ENCODE measurements around the gene TNFAIP2. TPM values are rescaled to one million over a fixed set of nuclear protein-coding genes. Genes with fewer than 3 reads are reported as not detected.
A peak's percentile ranks its signal among the peaks of the same experiment; 100 is the strongest.

The TNFAIP2 gene
- total and polyA plus RNA-seq, 12 donors, result 5.2 to 615 (median 115) TPM

DNA sequence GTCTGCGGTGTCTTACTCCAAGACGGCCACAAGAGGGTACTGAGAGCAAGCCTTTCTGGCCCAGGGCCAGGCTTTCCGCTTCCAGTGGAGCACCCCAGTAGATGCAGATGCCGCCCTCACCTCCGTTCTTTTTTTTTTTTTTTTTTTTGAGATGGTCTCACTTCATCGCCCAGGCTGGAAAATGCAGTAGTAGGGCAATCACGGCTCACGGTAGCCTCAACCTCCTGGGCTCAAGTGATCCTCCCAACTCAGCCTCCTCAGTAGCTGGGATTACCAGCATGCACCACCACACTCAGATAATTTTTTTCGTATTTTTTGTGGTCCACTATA, 44.9 kb upstream of the TNFAIP2 start:
- no peaks in the 10 kb centered on the region for H3K9me3 ChIP-seq (replicated peaks in 1 of 3)
- no peaks in the 10 kb centered on the region for H3K36me3 ChIP-seq (replicated peaks in 1 of 2)
- no peak overlapping the region for H3K27ac ChIP-seq
- peak; percentile 77 to 92 (median 87) for DNase-seq
- intact Hi-C loops (cut with DNase I), result loop anchor here in 1 of 2 donors (5.0 kb wide), 1 partner anchor 214 kb away; no protein-coding TSS in a partner anchor
- H3K4me3 ChIP-seq, result no peak overlapping the region
- peaks cover 5 to 8% of the 10 kb centered on the region in 2 donors for H3K4me1 ChIP-seq (replicated peaks in 1 of 2)
- no peaks in the 10 kb centered on the region for H3K27me3 ChIP-seq
- TF ChIP-seq, protein P1, sequence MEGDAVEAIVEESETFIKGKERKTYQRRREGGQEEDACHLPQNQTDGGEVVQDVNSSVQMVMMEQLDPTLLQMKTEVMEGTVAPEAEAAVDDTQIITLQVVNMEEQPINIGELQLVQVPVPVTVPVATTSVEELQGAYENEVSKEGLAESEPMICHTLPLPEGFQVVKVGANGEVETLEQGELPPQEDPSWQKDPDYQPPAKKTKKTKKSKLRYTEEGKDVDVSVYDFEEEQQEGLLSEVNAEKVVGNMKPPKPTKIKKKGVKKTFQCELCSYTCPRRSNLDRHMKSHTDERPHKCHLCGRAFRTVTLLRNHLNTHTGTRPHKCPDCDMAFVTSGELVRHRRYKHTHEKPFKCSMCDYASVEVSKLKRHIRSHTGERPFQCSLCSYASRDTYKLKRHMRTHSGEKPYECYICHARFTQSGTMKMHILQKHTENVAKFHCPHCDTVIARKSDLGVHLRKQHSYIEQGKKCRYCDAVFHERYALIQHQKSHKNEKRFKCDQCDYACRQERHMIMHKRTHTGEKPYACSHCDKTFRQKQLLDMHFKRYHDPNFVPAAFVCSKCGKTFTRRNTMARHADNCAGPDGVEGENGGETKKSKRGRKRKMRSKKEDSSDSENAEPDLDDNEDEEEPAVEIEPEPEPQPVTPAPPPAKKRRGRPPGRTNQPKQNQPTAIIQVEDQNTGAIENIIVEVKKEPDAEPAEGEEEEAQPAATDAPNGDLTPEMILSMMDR (IDR thresholded peaks at IDR 0.05), result peak; percentile 71 to 88 (median 80)
- TF ChIP-seq POLR2A (IDR thresholded peaks at IDR 0.05), result no peak
- 7 to 12% (median 11%) methylated on average over 9 of the region's 9 CpGs for WGBS, 4 donors

DNA sequence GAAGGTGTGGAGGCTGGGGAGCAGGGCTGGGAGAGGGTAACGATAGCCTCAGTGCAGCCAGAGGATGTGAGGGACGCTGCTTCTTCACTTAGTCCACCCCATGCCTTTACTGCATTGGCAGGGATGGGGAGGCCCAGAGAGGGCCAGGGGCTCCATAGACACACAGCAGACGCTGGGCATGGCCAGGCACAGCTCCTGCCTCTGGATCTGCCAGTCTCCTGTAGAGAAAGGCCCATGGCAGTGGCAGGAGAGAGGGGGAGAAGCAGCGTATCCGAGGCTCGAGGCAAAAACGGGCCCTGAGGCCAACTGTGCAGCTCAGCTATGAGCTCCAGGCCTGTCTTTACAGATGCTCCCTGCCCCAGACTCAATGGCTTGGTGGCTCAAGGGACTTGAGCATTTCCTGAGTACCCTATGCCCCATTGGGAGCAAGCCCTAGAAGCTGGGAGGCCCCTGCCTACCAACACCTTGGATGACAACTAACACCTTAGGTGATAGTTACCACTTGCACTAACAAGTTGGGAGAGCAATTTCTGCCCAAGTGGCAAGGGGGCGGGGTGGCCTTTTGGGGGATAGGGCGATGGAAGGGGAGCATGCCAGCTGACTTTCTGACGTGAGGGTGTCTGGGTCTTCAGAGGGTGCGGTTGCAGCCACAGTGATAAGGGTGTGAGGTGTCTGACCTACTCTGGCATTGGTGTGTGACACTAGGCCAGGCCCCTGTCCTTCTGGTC, 44.2 kb upstream of the TNFAIP2 start:
- H3K4me1 ChIP-seq (replicated peaks in 1 of 2), result peaks cover 5 to 8% of the 10 kb centered on the region in 2 donors
- no peak for DNase-seq
- H3K27me3 ChIP-seq, result peaks cover 2% of the 10 kb centered on the region
- TF ChIP-seq, protein P1 (IDR thresholded peaks at IDR 0.05), result no peak
- no peak for TF ChIP-seq POLR2A (IDR thresholded peaks at IDR 0.05)
- no peaks in the 10 kb centered on the region for H3K9me3 ChIP-seq (replicated peaks in 1 of 3)
- no peaks in the 10 kb centered on the region for H3K36me3 ChIP-seq (replicated peaks in 1 of 2)
- H3K4me3 ChIP-seq, result no peak overlapping the region
- intact Hi-C loops (cut with DNase I), result loop anchor here in 1 of 2 donors (5.0 kb wide), 1 partner anchor 213 kb away; no protein-coding TSS in a partner anchor
- WGBS, 4 donors, result 57 to 79% (median 66%) methylated on average over 4 to 11 of the region's 11 CpGs
- no peak overlapping the region for H3K27ac ChIP-seq

DNA sequence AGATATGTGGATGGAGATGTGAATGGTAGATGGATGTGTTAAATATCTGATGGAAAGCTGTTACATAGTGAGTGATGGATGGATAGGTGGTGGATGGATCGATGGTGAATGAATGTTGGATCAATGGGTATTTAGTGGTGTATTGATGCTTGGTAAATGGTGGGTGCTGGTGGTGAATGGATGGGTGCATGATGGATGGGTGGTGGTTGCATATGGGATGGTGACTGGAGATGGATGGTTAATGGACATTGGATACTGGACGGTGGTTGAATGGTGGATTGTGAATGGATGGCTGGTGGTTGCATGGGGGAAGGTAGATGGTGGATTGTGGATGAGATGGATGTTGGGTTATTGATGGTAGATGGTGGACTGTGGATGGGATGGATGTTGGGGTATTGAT, 41.3 kb upstream of the TNFAIP2 start:
- H3K4me1 ChIP-seq (replicated peaks in 1 of 2), result no peaks in the 10 kb centered on the region
- no peaks in the 10 kb centered on the region for H3K36me3 ChIP-seq (replicated peaks in 1 of 2)
- H3K27ac ChIP-seq, result no peak overlapping the region
- intact Hi-C loops (cut with DNase I), result no loop called here
- no peak for TF ChIP-seq POLR2A (IDR thresholded peaks at IDR 0.05)
- TF ChIP-seq, protein P1 (IDR thresholded peaks at IDR 0.05), result no peak
- no peak overlapping the region for H3K4me3 ChIP-seq
- 93 to 100% (median 95%) methylated on average over 2 of the region's 2 CpGs for WGBS, 4 donors
- H3K9me3 ChIP-seq (replicated peaks in 1 of 3), result no peaks in the 10 kb centered on the region
- H3K27me3 ChIP-seq, result peaks cover 19% of the 10 kb centered on the region
- DNase-seq, result no peak

DNA sequence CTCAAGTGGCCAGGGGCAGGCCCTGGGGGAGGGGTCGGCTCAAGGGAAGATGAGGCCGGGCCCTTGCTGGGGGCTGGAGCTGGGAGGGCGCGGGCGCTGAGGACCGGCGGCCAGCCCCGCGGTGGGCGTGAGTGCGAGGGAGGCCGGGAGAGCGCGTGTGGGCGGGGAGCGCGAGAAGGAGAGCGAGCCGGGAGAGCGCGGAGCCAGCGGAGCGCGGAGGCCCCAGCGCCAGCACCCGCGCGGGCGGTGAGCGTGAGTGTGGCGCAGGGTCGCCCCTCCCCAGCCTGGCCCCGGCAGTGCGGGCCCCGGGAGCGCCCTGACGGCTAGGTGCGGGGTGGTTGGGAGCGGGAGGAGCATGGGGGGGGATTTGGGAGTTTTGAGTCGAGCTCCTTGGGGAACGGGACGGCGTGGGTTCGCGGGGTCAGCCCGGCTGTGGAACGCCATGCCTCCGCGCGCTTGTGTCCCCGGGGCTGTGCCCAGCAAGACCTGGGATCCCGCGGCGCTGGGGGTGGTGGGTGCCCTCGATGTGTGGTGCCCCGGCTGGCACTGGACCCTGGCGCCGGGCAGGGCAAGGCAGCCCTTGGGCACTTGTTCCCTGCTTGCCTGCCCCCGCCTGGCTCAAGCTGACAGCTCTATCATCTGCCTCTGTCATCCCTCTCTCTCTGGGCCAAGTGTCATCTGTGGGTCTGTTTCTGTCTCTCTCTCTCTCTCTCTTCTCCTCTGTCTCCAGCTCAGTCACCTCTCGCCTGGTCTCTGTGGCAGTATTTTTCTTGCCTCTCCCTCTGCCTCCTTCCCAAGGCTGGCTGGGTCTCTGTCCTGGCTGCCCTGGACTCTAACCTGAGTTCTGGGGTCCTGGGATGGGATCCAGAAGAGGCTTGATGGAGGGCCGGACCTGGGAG, 39.0 kb upstream of the TNFAIP2 start, which contains the start of gene LBHD2:
Gene LBHD2 (plus strand): TSS at position 190 of the 899 bp plus-strand sequence. CDS start 1,803 bp downstream, outside the sequence.
- H3K4me1 ChIP-seq (replicated peaks in 1 of 2), result no peaks in the 10 kb centered on the region
- no peak within 1 kb of the TSS for H3K27ac ChIP-seq
- 9 to 27% (median 19%) methylated on average over 25 to 61 of the region's 61 CpGs for WGBS, 4 donors
- H3K27me3 ChIP-seq, result peaks cover 19% of the 10 kb centered on the region
- intact Hi-C loops (cut with DNase I), result no loop called here
- no peak within 1 kb of the TSS for H3K4me3 ChIP-seq
- DNase-seq, result no peak
- no peak for TF ChIP-seq POLR2A (IDR thresholded peaks at IDR 0.05)
- TF ChIP-seq, protein P1 (IDR thresholded peaks at IDR 0.05), result no peak
- H3K9me3 ChIP-seq (replicated peaks in 1 of 3), result no peaks in the 10 kb centered on the region
- H3K36me3 ChIP-seq (replicated peaks in 1 of 2), result no peaks in the 10 kb centered on the region
